H9 (cell line): Measurements from ENCODE around the gene FLCN. TPM values are rescaled to one million over a fixed set of nuclear protein-coding genes. Genes with fewer than 3 reads are reported as not detected.

Experiments used
- DNase-seq: peaks from one replicate; pipeline ENCODE4 v3.0.0-alpha.2; 2017
- H2AFZ ChIP-seq: one replicate; pipeline ENCODE4 v1.6.1; 2013; ENCODE audit warnings: mild to moderate bottlenecking, low read length, control low read depth, moderate library complexity
- H2AK5ac ChIP-seq: 2 replicates; pipeline ENCODE4 v1.6.1; 2013; ENCODE audit warnings: low read length, control low read depth, mixed read lengths; ENCODE audit not compliant: insufficient read length
- H2BK120ac ChIP-seq: one replicate; pipeline ENCODE4 v1.6.1; 2013; ENCODE audit warnings: low read depth, mild to moderate bottlenecking, low read length, control low read depth, inconsistent platforms; ENCODE audit not compliant: poor library complexity, severe bottlenecking
- H2BK12ac ChIP-seq: 2 replicates; pipeline ENCODE4 v1.6.1; 2013; ENCODE audit warnings: low read length, control low read depth, mixed read lengths, low read depth; ENCODE audit not compliant: insufficient read length
- H2BK15ac ChIP-seq: 2 replicates; pipeline ENCODE4 v1.6.1; 2013; ENCODE audit warnings: low read depth, low read length, control low read depth
- H2BK20ac ChIP-seq: one replicate; pipeline ENCODE4 v1.6.1; 2013; ENCODE audit warnings: low read depth, mild to moderate bottlenecking, low read length, control low read depth, inconsistent platforms; ENCODE audit not compliant: poor library complexity, severe bottlenecking
- H2BK5ac ChIP-seq: 2 replicates; pipeline ENCODE4 v1.6.1; 2013; ENCODE audit warnings: low read length, control low read depth, mixed read lengths; ENCODE audit not compliant: insufficient read length
- H3K14ac ChIP-seq: 2 replicates; pipeline ENCODE4 v1.6.1; 2013; ENCODE audit warnings: low read length, control low read depth; ENCODE audit not compliant: insufficient read depth
- H3K18ac ChIP-seq: 2 replicates; pipeline ENCODE4 v1.6.1; 2013; ENCODE audit warnings: low read depth, mild to moderate bottlenecking, mixed read lengths, low read length, control low read depth; ENCODE audit not compliant: insufficient read length
- H3K23ac ChIP-seq: 2 replicates; pipeline ENCODE4 v1.6.1; 2013; ENCODE audit warnings: low read length, control low read depth, mixed read lengths, low read depth; ENCODE audit not compliant: insufficient read length
- H3K23me2 ChIP-seq: 2 replicates; pipeline ENCODE4 v1.6.1; 2013; ENCODE audit warnings: low read depth, mild to moderate bottlenecking, mixed read lengths, low read length, control low read depth; ENCODE audit not compliant: insufficient read length, poor library complexity, severe bottlenecking
- H3K27ac ChIP-seq: 2 replicates; pipeline ENCODE4 v1.5.1; 2013; ENCODE audit warnings: low read length, control low read depth, mixed read lengths, low read depth; ENCODE audit not compliant: insufficient read length
- H3K27me3 ChIP-seq: 2 replicates; pipeline ENCODE4 v1.6.1; 2013; ENCODE audit warnings: low read length, control low read depth, inconsistent platforms; ENCODE audit not compliant: insufficient read depth
- H3K4ac ChIP-seq: 2 replicates; pipeline ENCODE4 v1.6.1; 2013; ENCODE audit warnings: low read depth, mild to moderate bottlenecking, control low read depth, inconsistent platforms, low read length, moderate library complexity
- H3K4me1 ChIP-seq: 2 replicates; pipeline ENCODE4 v1.6.1; 2013; ENCODE audit warnings: low read length, control low read depth, inconsistent platforms; ENCODE audit not compliant: insufficient read depth
- H3K4me2 ChIP-seq: 2 replicates; pipeline ENCODE4 v1.6.1; 2013; ENCODE audit warnings: low read length, control low read depth, mixed read lengths; ENCODE audit not compliant: insufficient read length, insufficient read depth
- H3K56ac ChIP-seq: 2 replicates; pipeline ENCODE4 v1.6.1; 2013; ENCODE audit warnings: low read depth, mild to moderate bottlenecking, mixed read lengths, low read length, control low read depth; ENCODE audit not compliant: insufficient read length
- H3K79me1 ChIP-seq: 2 replicates; pipeline ENCODE4 v1.6.1; 2013; ENCODE audit warnings: low read depth, mild to moderate bottlenecking, moderate library complexity, low read length, control low read depth, inconsistent platforms; ENCODE audit not compliant: insufficient read depth, poor library complexity, severe bottlenecking
- H3K79me2 ChIP-seq: 2 replicates; pipeline ENCODE4 v1.6.1; 2013; ENCODE audit warnings: low read length, control low read depth, inconsistent platforms; ENCODE audit not compliant: insufficient read depth
- H3K9ac ChIP-seq: 2 replicates; pipeline ENCODE4 v1.6.1; 2013; ENCODE audit warnings: low read length, control low read depth, mixed read lengths; ENCODE audit not compliant: insufficient read length; ENCODE audit errors: extremely low read depth
- H3K9me3 ChIP-seq: one replicate; pipeline ENCODE4 v1.6.1; 2013; ENCODE audit warnings: low read depth, low read length, inconsistent platforms; ENCODE audit not compliant: control insufficient read depth
- H3T11ph ChIP-seq: one replicate; pipeline ENCODE4 v1.6.1; 2013; ENCODE audit warnings: mild to moderate bottlenecking, low read length, control low read depth, inconsistent platforms
- H4K20me1 ChIP-seq: one replicate; pipeline ENCODE4 v1.6.1; 2013; ENCODE audit not compliant: control insufficient read depth, insufficient read length, insufficient read depth
- H4K5ac ChIP-seq: 2 replicates; pipeline ENCODE4 v1.6.1; 2013; ENCODE audit warnings: low read depth, mild to moderate bottlenecking, mixed read lengths, low read length, control low read depth; ENCODE audit not compliant: insufficient read length
- H4K8ac ChIP-seq: replicated peaks from 2 replicates; pipeline ENCODE4 v1.6.1; 2013; ENCODE audit warnings: low read length, control low read depth, mixed read lengths, low read depth; ENCODE audit not compliant: insufficient read length
- H4K91ac ChIP-seq: 2 replicates; pipeline ENCODE4 v1.6.1; 2013; ENCODE audit warnings: low read depth, mild to moderate bottlenecking, moderate library complexity, mixed read lengths, low read length, control low read depth; ENCODE audit not compliant: insufficient read length
- H3K27ac Mint-ChIP-seq, 3 experiments: 2 replicates in 2 of 3; 3 replicates in 1 of 3; pipeline ENCODE4 v1.8.0; 2020 to 2021; ENCODE audit warnings: mixed read lengths in 3 of 3, mild to moderate bottlenecking in 1 of 3, moderate library complexity in 1 of 3
- H3K27me3 Mint-ChIP-seq: 2 replicates; pipeline ENCODE4 v1.8.0; 2021; ENCODE audit warnings: low read depth, mild to moderate bottlenecking, moderate library complexity, mixed read lengths
- H3K36me3 Mint-ChIP-seq, 3 experiments: 2 replicates in 2 of 3; 3 replicates in 1 of 3; pipeline ENCODE4 v1.8.0; 2020 to 2021; ENCODE audit warnings: low read depth in 3 of 3, mixed read lengths in 3 of 3; ENCODE audit not compliant: insufficient read depth in 1 of 3
- H3K4me1 Mint-ChIP-seq, 2 experiments: 2 replicates each; pipeline ENCODE4 v1.8.0; 2020; ENCODE audit warnings: mixed read lengths in 2 of 2
- H3K4me3 Mint-ChIP-seq, 2 experiments: 2 replicates in 1 of 2; 3 replicates in 1 of 2; pipeline ENCODE4 v1.8.0; 2020 to 2021; ENCODE audit warnings: mild to moderate bottlenecking in 2 of 2, mixed read lengths in 2 of 2, moderate library complexity in 1 of 2
- H3K9me3 Mint-ChIP-seq, 2 experiments: 2 replicates in 1 of 2; 3 replicates in 1 of 2; pipeline ENCODE4 v1.8.0; 2020; ENCODE audit warnings: mild to moderate bottlenecking in 2 of 2, mixed read lengths in 2 of 2, moderate library complexity in 1 of 2
- CTCF ChIP-seq: fragments of 200-600 bp; sonication (generic); conservative IDR thresholded peaks from 3 replicates; pipeline ENCODE4 v1.8.0; 2021; ENCODE audit warnings: antibody characterized with exemption, mild to moderate bottlenecking
- WGBS: extraction: QIAGEN DNeasy Blood & Tissue Kit; methylation state at CpG from one replicate; pipeline ENCODE4 v1.1.7; 2013; ENCODE audit warnings: missing lambda C conversion rate, low lambda C conversion rate, mixed read lengths; ENCODE audit not compliant: insufficient read length; ENCODE audit errors: extremely low coverage; 5-methylcytosine and 5-hydroxymethylcytosine counted together
- total RNA-seq: library from RNA; stranded (reverse); gene quantifications from 2 replicates; pipeline ENCODE4 v1.2.1, GENCODE V29; 2021

The FLCN gene
- total RNA-seq, 1 experiment from 2014 or later: 33.3 TPM

- no peak overlapping the region for H3K4ac ChIP-seq
- no peak overlapping the region for H3K27ac ChIP-seq
- H2AFZ ChIP-seq: no peak overlapping the region
- DNase-seq: peak; percentile 59
- Mint-ChIP-seq H3K27me3 (peaks cover 1% of the 10 kb centered on the region; the same call in 1 of the 2 replicates), H3K36me3 (no peaks in the 10 kb centered on the region), H3K27ac (no peak overlapping the region), H3K4me1 (no peaks in the 10 kb centered on the region), H3K4me3 (no peak overlapping the region), H3K9me3 (no peaks in the 10 kb centered on the region)
- no peak overlapping the region for H4K91ac ChIP-seq
- H3K18ac ChIP-seq: no peak overlapping the region
- no peak overlapping the region for H4K5ac ChIP-seq
- peaks cover 3% of the 10 kb centered on the region for H3K23me2 ChIP-seq
- H2BK120ac ChIP-seq: no peak overlapping the region
- H3K56ac ChIP-seq: no peak overlapping the region
- no peak overlapping the region for H3K14ac ChIP-seq
- no peak overlapping the region for H3T11ph ChIP-seq
- H3K4me2 ChIP-seq: no peak overlapping the region
- no peaks in the 10 kb centered on the region for H3K79me1 ChIP-seq
- no peak overlapping the region for H2BK5ac ChIP-seq
- H3K79me2 ChIP-seq: no peaks in the 10 kb centered on the region
- H4K20me1 ChIP-seq: no peaks in the 10 kb centered on the region
- H3K27me3 ChIP-seq: no peaks in the 10 kb centered on the region
- H3K4me1 ChIP-seq: no peaks in the 10 kb centered on the region
- no peak overlapping the region for H3K9ac ChIP-seq
- H3K23ac ChIP-seq: no peak overlapping the region
- no peak overlapping the region for H2BK20ac ChIP-seq
- whole genome bisulfite sequencing: no CpG with 5 or more reads among the region's 70 CpGs
- H2AK5ac ChIP-seq: no peak overlapping the region
- no peak overlapping the region for H2BK15ac ChIP-seq
- H4K8ac ChIP-seq: no peak overlapping the region
- no peaks in the 10 kb centered on the region for H3K9me3 ChIP-seq
- no peak overlapping the region for H2BK12ac ChIP-seq
- TF ChIP-seq CTCF: no peak
Measured at GRCh38 chr17:17205368-17206123, 31.4 kb downstream of the FLCN start.
